Activated CD8-positive, alpha-beta memory T cell treated with anti-CD3 and anti-CD28 coated beads for 24 hours (primary cell): ENCODE results near the gene LRP6.
"Not testable (repeated sequence)": the region's sequence is repeated elsewhere in the genome, so short reads cannot be mapped to it uniquely, and the experiment has no call there.

Experiments used
- DNase-seq: peaks from one replicate; pipeline ENCODE4 v3.0.0-alpha.2; 2020

The LRP6 gene

DNA sequence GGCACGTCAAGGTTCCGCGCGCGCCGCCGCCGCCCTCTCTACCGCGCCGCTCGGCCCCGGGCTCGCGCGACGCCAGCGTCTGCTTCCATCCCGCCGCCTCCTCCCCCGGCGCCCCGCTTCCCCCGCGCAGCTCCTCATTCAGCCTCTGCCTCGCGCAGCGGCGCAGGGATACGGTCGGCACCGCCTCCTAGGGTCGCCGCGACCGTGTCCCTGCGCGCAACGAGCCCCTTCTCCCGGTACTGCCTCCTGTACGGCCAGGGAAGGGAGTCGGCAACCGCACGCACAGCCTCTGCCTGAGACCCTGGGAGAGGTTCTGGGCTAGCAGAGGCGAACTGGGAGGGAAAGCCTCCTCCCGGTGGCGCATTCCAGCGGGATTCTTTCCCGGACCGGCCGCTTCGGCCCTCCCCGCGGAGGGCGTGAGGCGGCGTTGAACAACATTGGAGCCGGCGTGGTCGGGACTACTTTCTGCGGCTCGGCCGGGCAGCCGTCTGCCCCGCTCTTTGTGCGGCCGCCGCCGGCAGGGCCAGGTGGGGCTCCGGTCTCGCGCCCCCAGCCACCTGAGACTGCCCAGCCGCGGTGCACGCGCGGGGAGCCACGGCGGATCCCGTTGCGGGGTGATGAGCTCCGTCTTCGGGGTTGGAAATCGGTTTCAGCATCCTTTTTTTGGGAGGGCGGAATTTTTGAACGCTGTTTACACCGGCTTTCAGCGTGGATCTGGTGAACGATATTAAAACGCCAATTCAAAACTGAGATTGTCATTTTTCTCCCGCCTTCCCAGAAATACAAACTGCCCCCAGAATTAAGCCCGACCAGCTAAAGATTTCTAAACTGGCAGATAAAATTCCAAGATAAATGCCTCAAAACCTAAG lies at the start of gene LRP6:
LRP6 (minus strand) TSS at position 172 of the 869 bp plus-strand sequence. CDS start 309 bp downstream, outside the sequence.
- DNase-seq: peak; percentile 91

DNA sequence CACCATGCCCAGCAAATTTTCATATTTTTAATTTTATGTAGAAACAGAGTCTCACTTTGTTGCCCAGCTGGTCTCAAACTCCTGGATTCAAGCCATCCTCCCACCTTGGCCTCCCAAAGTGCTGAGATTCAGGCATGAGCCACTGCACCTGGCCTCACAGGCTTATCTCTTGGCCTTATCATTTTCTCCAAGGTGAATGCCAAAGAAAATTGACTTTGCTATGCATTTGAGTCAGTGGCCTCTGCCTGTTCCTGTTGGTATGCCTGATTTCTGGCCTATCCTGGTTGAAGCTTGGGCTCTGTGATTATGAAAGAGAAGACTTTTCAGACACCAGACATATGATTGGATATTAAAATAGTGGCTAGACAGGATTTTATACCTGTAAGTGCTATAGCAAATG lies 49.0 kb upstream of the LRP6 start:
- no peak for DNase-seq

DNA sequence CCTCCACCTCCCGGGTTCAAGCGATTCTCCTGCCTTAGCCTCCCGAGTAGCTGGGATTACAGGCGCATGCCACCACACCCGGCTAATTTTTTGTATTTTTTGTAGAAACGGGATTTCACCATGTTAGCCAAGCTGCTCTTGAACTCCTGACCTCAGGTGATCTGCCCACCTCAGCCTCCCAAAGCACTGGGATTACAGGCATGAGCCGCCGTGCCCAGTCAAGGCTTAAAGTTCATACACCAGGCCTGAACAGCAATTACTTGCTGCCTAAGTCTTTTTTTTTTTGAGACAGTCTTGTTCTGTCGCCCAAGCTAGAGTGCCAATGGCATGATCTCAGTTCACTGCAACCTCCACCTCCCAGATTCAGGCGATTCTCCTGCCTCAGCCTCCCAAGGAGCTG lies 43.9 kb upstream of the LRP6 start:
- not testable (repeated sequence) for DNase-seq

DNA sequence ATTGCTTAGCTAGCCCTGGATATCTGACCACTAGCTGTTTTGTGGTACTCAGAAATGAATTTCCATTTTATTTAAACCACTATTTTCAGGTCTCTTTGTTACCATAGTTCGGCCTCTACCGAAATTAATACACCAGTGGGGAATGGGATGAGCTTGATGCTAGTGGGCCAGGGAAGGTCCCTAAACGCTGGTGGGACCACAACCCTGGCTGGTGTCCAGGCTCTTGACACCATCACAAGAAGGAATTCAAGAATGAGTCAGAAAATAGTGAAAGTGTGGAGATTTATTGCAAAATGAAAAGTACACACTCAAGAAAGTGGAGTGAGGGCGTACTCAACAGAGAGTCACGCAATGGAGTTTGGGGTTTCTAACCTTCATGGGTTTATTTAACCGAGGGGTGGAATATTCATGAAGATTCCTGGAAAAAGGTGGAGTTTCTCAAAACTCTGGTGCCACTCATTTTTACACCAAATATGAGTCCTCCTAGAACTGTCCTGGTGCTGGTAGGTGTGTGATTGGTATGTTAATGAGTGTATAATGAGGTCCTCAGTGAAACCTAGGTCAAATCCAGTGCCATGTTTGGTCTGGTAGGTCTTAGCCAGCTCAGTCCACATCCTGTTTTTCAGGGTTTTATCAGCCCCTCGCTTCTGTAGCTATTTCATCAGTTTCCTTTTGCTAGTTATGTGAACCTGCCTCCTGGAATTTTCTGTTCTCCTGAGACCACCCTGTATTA lies 38.9 kb upstream of the LRP6 start:
- DNase-seq: no peak

DNA sequence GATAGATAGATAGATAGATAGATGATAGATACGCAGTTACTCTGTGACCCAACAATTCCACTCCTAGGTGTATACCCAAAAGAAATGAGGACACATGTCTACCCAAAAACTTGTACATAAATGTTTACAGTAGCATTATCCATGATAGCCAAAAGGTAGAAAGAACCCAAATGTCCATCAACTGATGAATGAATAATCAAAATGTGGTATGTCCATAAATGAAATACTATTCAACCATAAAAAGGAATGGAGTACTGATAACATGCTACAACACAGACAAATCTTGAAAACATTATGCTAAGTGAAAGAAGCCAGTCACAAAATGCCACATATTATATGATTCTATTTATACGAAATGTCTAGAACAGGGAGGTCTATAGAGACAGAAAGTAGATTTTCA lies 36.1 kb upstream of the LRP6 start:
- no peak for DNase-seq

DNA sequence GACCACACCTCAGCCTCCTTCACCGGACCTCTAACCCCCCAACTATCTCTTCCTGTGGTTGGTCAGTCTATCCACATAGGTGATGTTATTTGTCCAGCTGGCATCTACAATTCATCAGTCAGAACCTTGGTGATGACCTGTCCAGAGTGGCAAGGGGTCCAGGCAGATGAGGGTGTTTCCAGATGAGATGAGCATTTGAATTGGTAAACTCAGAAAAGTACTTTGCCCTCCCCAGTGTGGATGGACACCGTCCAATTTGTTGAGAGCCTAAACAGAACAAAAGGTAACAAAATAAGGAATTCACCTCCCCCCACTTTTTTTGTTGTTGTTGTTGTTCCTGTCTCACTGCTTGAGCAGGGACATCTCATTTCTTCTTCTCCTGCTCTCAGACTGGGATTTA lies 34.3 kb upstream of the LRP6 start:
- DNase-seq: no peak

DNA sequence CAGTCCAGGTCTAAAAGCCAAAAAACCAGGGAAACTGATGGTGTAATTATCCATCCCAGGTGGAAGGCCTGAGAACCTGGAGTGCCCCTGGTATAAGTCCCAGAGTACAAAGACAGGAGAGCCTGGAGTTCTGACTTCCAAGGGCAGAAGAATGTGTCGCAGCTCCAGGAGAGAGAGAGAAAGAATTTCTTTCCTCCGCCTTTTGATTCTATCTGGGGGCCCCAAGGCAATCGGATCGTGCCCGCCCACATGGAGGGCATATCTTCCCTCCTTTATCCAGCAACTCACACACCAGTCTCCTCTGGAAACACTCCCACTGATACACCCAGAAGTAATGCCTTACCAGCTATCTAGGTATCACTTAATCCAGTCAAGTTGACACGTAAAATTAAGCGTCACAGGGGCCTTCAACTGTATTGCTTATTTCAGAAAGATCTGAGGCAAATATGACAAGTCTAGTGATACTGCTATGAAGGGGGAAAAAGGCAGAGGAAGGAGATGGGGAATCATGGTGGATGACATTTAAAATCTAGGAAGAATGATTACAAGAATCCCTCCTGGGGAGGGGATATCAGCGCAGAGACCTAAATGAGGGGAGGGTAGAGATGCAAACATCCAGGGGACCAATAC lies 30.5 kb upstream of the LRP6 start:
- DNase-seq: no peak

DNA sequence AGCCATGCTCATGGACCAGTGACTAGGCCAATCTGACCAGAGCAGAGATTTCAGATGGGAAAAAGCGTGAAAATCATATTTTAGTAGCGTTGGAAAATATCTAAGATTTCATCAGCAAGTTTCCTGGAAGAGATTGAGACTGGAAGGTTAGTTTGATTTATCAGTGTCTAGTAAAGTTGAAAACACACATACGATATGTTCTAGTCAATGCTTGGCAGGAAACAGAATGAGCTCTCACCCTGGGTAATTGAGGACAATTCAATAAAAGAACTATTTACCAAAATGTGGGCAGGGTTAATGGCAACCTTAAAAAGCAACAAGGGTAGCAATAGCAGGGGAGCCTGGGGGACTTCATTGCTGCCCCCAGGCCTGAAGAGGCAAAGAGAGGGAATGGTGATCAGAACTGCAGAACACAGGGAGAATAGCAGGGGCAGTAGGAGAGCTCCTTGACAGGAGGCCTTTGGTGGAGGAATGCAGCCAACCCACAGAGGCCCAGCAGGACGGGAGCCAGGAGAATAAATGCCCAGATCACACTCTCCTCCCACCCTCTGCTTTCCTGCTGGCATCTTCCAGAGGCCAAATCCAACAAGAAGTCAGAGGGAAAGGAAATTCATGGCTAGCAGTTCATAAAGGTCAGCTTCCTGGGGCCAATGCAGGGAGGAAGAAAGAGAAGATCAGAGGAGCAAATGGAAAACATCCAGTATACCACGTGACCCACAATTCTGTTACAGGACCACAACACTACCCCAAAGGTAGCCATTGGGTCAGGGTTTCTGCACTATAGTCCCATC lies 27.6 kb upstream of the LRP6 start:
- no peak for DNase-seq

DNA sequence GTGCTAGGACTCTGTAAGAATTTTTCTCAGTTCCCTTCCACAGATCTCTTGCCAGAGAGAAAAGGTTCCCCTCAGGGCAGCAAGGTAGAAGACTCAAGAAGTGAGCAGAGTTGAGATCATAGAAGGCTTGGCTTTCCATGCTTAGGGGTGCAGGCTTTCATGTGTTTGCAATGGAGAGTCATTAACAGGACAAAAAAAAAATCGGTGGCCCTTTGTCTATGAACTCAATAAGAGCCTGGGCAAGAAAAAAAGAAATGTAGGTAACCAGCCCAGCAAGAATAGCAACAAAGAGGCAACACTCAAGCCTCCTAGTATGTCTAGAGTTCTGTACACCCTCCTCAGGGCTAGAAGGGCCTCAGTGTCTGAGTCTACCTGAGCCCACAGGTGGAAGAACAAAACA lies 23.4 kb upstream of the LRP6 start:
- DNase-seq: no peak

DNA sequence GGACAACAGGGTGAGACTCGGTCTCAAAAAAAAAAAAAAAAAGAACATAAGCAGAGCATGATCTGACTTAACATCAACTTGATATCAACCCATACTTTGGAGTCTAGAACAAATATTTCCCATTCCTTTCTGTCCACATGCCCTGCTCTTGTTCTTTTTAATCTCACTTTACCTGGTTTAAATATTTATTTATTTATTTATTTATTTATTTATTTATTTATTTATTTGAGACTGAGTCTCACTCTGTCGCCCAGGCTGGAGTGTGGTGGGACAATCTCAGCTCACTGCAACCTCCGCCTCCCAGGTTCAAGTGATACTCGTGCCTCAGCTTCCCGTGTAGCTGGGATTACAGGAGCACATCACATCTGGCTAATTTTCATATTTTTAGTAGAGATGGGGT lies 19.6 kb upstream of the LRP6 start:
- DNase-seq: no peak

DNA sequence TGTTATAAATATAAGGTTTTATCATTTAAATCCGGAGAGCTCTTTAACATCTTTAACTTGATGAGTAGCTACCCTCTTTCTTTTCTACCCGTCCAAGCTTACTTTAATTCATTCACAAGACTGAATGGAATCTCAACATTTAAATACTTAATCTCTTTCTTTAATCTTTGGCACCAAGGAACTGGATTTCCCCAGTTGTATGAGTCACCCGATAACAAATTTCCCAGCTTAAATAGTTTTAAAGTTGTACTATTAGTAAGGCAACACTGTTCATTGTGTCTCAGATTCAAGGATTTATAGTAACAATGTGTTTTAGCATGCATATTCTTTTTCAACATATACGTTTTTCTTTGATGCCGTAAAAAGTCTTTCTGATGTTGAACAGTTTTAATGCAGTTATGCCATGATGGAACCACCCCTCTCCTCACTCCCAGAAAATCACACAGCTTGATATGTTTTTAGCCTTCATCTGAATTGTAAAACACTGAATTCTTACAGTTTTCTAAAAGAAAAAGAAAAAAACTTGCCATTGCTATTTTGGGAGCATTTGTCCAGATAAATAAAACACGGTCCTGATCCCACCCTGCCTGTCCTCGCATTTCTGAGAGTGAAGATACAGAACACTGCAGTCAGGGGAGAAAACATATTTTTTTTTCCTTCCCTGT lies 16.0 kb upstream of the LRP6 start:
- no peak for DNase-seq

DNA sequence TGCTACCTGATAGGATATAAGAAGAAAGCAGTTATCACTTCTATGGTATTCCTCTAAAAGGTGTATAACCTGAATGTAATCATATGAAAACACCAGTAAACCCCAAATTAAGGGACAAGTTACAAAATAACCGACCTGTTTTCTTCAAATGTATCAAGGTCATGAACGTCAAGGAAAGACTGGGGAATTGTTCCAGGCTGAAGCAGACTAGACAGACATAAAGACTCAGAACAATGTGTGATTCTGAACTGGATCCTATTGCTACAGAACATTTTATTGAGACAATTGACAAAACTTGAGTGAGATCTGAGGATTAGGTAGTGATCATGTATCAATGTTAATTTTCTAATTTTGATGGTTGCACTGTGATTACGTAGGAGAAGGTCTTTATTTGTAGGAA lies 15.4 kb upstream of the LRP6 start:
- no peak for DNase-seq

DNA sequence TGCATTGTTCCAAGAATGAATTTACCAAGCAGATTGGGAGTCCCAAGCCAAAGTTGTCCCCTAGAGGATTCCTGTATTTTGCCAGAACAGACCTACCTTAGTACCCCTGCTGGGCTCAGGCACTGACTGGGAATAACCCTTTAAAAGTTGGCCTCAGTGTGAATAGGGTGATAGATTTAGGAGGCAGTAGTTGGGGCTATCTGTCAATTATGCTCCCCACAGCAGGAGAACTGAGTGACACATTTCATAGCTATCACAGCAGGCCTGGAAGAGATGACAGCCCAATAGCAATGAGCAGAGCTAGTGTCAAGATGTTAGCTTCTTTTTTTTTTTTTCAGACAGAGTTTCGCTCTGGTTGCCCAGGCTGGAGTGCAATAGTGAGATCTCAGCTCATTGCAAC lies 14.3 kb upstream of the LRP6 start:
- DNase-seq: no peak

DNA sequence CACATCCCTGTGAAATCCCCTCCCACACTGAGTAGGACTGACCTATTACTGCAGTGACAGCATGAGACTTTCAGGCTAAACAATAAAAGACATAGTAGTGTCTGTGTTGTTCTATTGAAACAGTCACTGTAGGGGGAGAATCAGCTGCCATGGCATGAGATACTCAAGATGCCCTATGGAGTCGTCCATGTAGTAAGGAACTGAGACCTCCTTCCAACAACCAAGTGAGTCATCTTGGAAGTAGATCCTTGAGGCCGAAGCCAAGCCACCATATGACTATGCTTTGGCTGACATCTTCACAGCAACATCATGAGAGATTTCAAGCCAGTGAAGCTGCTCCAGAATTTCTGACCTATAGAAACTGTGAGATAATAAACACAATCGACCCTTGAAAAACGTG lies 12.1 kb upstream of the LRP6 start:
- DNase-seq: no peak

DNA sequence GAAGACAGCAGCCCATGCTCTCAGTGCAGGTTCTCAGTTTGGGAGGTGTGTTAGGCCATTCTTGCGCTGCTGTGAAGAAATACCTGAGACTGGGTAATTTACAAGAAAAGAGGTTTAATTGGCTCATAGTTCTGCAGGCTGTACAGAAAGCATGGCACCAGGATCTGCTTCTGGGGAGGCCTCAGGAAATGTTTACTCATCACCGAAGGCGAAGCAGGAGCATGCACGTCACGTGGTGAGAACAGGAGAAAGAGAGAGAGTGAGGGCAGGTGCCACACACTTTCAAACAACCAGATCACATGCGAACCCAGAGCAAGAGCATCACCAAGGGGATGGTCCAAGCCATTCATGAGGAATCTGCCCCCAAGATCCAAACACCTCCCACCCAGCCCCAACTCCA lies 9.0 kb upstream of the LRP6 start:
- DNase-seq: no peak

DNA sequence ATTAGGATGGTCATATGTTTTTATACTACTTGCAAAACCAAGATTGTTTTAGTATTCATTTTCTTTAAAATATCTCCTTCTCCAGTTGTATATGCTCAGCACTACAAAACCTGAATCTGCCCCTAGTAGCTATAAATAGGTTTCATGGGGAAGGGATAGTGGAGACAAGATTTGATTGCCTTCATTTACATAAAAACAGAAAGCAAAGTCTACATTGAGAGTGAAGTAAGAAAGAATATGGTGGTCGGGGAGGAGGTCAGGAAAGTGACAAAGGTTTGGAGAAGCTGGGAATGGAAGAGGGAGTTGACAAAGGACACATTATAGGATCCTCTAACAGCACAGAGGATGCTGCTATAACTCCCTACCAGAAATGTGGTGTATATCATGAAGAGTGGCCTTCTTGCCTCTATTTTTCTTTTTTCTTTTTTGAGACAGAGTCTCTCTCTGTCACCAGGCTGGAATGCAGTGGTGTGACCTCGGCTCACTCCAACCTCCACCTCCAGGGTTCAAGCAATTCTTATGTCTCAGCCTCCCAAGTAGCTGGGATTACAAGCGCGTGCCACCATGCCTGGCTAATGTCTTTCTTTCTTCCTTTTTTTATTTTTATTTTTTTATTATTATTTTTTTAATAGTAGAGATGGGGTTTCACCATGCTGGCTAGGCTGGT lies 6.6 kb upstream of the LRP6 start:
- DNase-seq: no peak

DNA sequence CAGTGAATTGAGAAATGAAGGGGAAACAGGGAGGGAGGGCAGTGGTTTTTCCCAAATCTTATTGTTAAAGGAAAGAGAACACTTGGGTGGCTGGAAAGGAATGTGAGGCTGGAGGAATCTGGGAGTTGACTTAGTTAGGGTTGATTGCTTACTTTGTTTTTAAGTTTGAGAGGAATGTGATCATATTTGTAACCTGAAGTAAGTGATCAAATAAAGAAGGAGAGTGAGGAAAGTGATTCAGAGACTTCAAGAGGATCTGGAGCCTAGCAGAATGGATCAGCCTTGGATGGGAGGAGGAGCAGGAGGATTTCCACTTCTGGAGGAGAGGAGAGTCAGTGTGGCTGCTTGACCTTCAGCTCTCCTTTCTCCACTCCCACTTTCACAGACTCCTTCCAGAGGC lies 6.0 kb upstream of the LRP6 start:
- DNase-seq: no peak

DNA sequence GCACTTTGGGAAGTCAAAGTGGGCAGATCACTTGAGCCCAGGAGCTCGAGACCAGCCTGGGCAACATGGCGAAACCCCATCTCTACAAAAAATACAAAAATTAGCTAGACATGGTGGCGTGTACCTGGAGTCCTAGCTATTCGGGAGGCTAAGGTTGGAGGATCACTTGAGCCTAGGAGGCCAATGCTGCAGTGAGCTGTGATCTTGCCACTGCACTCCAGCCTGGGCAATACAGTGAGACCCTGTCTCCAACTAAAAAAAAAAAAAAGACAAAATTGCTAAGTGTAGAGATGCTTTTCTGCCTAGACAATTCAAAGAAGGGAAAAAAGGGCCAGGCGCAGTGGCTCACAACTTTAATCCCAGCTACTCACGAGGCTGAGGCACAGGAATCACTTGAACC lies 3.4 kb upstream of the LRP6 start:
- DNase-seq: no peak

DNA sequence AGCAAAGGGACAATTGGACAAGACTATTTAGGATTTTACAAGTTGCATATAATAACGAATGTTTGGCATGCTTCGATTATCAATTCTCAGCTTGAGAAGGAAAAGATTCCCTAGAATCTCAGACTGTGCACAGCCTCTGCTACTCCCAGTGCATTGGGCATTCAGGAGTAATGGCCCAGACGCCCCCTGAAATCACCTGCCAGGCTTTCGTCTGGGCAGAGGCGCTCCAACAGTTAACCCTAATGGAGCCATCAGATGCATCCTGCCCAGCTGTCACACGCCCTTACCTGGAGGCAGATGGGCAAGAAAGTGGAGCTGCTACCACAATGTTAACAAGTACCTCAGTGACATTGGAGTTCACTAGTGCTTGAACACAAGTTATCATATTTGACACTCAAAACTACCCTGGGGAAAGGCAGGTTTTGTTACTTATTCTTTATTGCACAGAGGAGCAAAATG lies 927 bp upstream of the LRP6 start:
- no peak for DNase-seq

DNA sequence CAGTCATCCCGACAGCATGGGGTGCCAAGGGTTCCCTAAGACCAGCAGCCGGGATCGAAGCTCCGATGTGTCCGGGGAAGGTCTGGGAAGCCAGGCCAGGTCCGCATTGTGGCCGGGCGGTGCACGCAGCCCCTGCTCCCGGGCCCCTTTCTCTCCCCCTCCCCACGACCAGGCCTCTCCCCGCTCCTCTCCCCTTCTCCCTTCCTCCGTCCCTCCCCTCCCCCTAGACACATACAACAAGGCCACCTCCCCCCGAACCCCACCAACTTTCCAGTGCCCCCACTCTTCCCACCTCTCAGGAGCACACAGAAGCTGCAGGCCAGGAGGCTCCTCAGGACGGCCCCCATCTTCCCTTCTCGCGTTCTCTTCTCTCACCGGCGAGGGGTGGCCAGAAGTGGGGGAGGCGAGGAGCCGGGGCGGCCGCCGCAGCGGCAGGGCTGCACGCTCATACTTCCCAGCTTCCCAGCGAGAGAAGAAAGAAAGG lies 413 bp downstream of the LRP6 start:
- DNase-seq: no peak

DNA sequence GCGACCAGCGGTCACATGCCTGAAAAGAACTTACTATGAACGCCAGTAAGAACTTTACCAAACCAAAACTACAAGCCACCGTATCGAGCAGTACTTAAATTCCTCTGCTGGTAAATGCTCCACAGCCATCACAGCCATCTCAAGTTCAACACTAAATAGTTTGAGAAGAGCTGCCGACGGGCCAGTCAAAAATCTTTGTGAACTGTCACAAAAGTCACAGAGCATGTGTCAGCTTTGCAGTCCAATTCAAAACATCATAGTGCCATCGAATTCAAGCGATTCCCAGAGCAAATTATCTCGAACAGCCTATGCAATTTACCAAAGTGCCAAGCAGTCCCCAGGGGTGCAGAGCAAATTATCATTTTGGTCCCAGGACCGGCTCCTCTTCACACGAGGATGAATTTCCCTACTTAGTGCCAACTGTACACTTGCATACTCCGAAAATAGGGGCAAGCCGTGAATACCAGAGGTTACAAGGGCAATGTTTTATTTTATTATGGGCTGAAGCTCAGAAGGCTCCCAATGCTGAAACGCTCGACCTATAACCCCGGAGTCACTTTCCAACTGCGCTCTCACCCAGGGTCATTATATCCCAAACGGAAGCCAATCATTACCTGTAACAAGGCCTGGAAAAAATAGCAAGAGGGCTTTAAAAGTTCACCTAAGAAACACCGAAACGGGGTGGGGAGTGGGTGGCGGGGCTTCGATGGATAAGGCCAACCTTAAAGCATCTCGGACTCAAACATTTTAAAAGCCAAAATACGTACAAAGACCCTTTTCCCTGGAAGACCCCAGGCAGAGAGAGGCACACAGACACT lies 1.1 kb downstream of the LRP6 start:
- peak; percentile 60 for DNase-seq
